ENCODE data around the gene MSL3B.

GRCh38 chr2:233852056-233852455, 16.1 kb downstream of the MSL3B start:
- TF ChIP-seq CTCF (IDR thresholded peaks at IDR 0.05; ENCODE audit: poor library complexity, severe bottlenecking) (no peak), RAD21 (conservative IDR thresholded peaks at IDR 0.05) (no peak), POLR2AphosphoS5 (IDR thresholded peaks at IDR 0.05) (no peak)
